GM19193 (cell line): Measurements from ENCODE around the gene HEPACAM2.

Source experiments
- POLR2A ChIP-seq: IDR thresholded peaks from 4 replicates; pipeline ENCODE4 v1.6.1; 2011; ENCODE audit not compliant: insufficient read depth, insufficient read length; ENCODE audit errors: extremely low read depth

HEPACAM2 gene

GRCh38 chr7:93219868-93220267 lies 6.4 kb downstream of the HEPACAM2 start:
- TF ChIP-seq POLR2A = no peak

- no peak for TF ChIP-seq POLR2A
Measured at GRCh38 chr7:93218997-93219827, 7.1 kb downstream of the HEPACAM2 start.

- TF ChIP-seq POLR2A = no peak
Measured at GRCh38 chr7:93212881-93213280, 13.4 kb downstream of the HEPACAM2 start.

- TF ChIP-seq POLR2A = no peak
Measured at GRCh38 chr7:93211228-93211818, 14.9 kb downstream of the HEPACAM2 start.

- TF ChIP-seq POLR2A = no peak
Measured at GRCh38 chr7:93205046-93205445, 21.2 kb downstream of the HEPACAM2 start.

GRCh38 chr7:93203496-93203895 lies 22.8 kb downstream of the HEPACAM2 start:
- no peak for TF ChIP-seq POLR2A

GRCh38 chr7:93202594-93203250 lies 23.5 kb downstream of the HEPACAM2 start:
- no peak for TF ChIP-seq POLR2A

- TF ChIP-seq POLR2A = no peak
Measured at GRCh38 chr7:93198472-93198871, 27.8 kb downstream of the HEPACAM2 start.

GRCh38 chr7:93196336-93196735 lies 29.9 kb downstream of the HEPACAM2 start:
- TF ChIP-seq POLR2A = no peak

GRCh38 chr7:93194386-93194785 lies 31.9 kb downstream of the HEPACAM2 start:
- no peak for TF ChIP-seq POLR2A

- no peak for TF ChIP-seq POLR2A
Measured at GRCh38 chr7:93188870-93189634, 37.2 kb downstream of the HEPACAM2 start.

- no peak for TF ChIP-seq POLR2A
Measured at GRCh38 chr7:93185303-93186027, 40.8 kb downstream of the HEPACAM2 start.

- no peak for TF ChIP-seq POLR2A
Measured at GRCh38 chr7:93179173-93179572, 47.1 kb downstream of the HEPACAM2 start.

GRCh38 chr7:93178213-93178612 lies 48.1 kb downstream of the HEPACAM2 start:
- TF ChIP-seq POLR2A = no peak
